HL-60 (cell line): ENCODE data around the gene SPAG9.

Experiments
- DNase-seq, 2 experiments: peaks; one replicate each; pipeline ENCODE4 v3.0.0-alpha.2; 2010 to 2020; ENCODE audit warnings: low read depth in 1 of 2, low spot score in 1 of 2
- H3K27ac ChIP-seq: fragments of 250-450 bp; sonication (Bioruptor Pico); replicated peaks from 2 replicates; pipeline ENCODE4 v1.5.1; 2020; ENCODE audit warnings: mild to moderate bottlenecking, moderate library complexity
- H3K27me3 ChIP-seq: fragments of 250-450 bp; sonication (Bioruptor Pico); 2 replicates; pipeline ENCODE4 v1.5.1; 2021; ENCODE audit warnings: mild to moderate bottlenecking, moderate library complexity; ENCODE audit not compliant: insufficient read depth, poor library complexity, severe bottlenecking
- H3K4me3 ChIP-seq: replicated peaks from 2 replicates; pipeline ENCODE4 v1.5.1; 2011; ENCODE audit warnings: mild to moderate bottlenecking, control low read depth, low read length; ENCODE audit not compliant: insufficient read depth
- CTCF ChIP-seq: IDR thresholded peaks from one replicate; pipeline ENCODE4 v1.5.1; 2011; ENCODE audit warnings: low read length, control low read depth, inconsistent platforms; ENCODE audit not compliant: insufficient read depth
- GABPA ChIP-seq: IDR thresholded peaks from 2 replicates; pipeline ENCODE4 v1.6.1; 2012; ENCODE audit warnings: low read depth
- POLR2AphosphoS5 ChIP-seq: IDR thresholded peaks from 2 replicates; pipeline ENCODE4 v1.6.1; 2012; ENCODE audit warnings: low read depth
- REST ChIP-seq: IDR thresholded peaks from 2 replicates; pipeline ENCODE4 v1.6.1; 2012; ENCODE audit warnings: low read depth; ENCODE audit not compliant: insufficient replicate concordance
- SPI1 ChIP-seq: IDR thresholded peaks from 2 replicates; pipeline ENCODE4 v1.6.1; 2012; ENCODE audit warnings: low read depth, mild to moderate bottlenecking, borderline replicate concordance

The SPAG9 gene

GRCh38 chr17:50967795-50968194 is 152.9 kb downstream of the SPAG9 start:
- DNase-seq, result no peak
- Histone ChIP-seq H3K27me3 (no peaks in the 10 kb centered on the region), H3K4me3 (no peak overlapping the region), H3K27ac (no peak overlapping the region)
- no peak for TF ChIP-seq CTCF
- no peak for TF ChIP-seq SPI1
- no peak for TF ChIP-seq REST
- no peak for TF ChIP-seq POLR2AphosphoS5
- no peak for TF ChIP-seq GABPA

- no peak for TF ChIP-seq REST
- Histone ChIP-seq H3K4me3 (no peak overlapping the region), H3K27ac (no peak overlapping the region), H3K27me3 (no peaks in the 10 kb centered on the region)
- no peak for DNase-seq
Observed at GRCh38 chr17:50966163-50966666, 154.5 kb downstream of the SPAG9 start.

GRCh38 chr17:50963139-50963538 is 157.5 kb downstream of the SPAG9 start:
- no peak overlapping the region for H3K4me3 ChIP-seq
- H3K27me3 ChIP-seq, result no peaks in the 10 kb centered on the region
- peak overlapping the region; percentile 3; the same call in 1 of the 2 replicates for H3K27ac ChIP-seq
- DNase-seq, result no peak
- TF ChIP-seq CTCF, result no peak
- TF ChIP-seq REST, result no peak
- peak; percentile 65; the same call in 1 of the 2 replicates for TF ChIP-seq SPI1
